H1 (cell line): ENCODE measurements around the gene CALR. TPM values are rescaled to one million over a fixed set of nuclear protein-coding genes. Genes with fewer than 3 reads are reported as not detected.
A peak's percentile ranks its signal among the peaks of the same experiment; 100 is the strongest.

ENCODE experiments used
- CTCF ChIA-PET: fragments of 300-600 bp; sonication (Branson Sonifier 250); formaldehyde crosslinking; loops from one replicate; lab custom pipeline; 2021; ENCODE audit not compliant: partially characterized antibody; lab: Charles Lee
- POLR2A ChIA-PET: fragments of 300-600 bp; sonication (Branson Sonifier 250); formaldehyde crosslinking; loops from one replicate; lab custom pipeline; 2021; ENCODE audit warnings: inconsistent platforms; ENCODE audit not compliant: partially characterized antibody; lab: Charles Lee
- DNase-seq, 2 experiments: peaks; one replicate each; pipeline versions ENCODE4 v3.0.0 to v3.0.0-alpha.2; 2010 to 2022; ENCODE audit warnings: low spot score in 2 of 2, low read depth in 1 of 2, mixed read lengths in 1 of 2
- FAIRE-seq: peaks from 2 replicates; lab custom pipeline; 2011; peaks lifted over from hg19 to GRCh38; lab: Jason Lieb, UNC
- H2AFZ ChIP-seq: 2 replicates; pipeline ENCODE4 v1.8.1; 2012; ENCODE audit warnings: low read length, inconsistent platforms
- H2AK5ac ChIP-seq: 2 replicates; pipeline ENCODE4 v1.6.1; 2013; ENCODE audit warnings: low read depth, low read length
- H2BK120ac ChIP-seq: replicated peaks from 2 replicates; pipeline ENCODE3; 2013; ENCODE audit warnings: low read depth, low read length, inconsistent platforms
- H2BK12ac ChIP-seq: 2 replicates; pipeline ENCODE4 v1.6.1; 2013; ENCODE audit warnings: low read depth, low read length
- H2BK15ac ChIP-seq: 2 replicates; pipeline ENCODE4 v1.6.1; 2013; ENCODE audit warnings: low read length
- H2BK20ac ChIP-seq: 2 replicates; pipeline ENCODE4 v1.6.1; 2013; ENCODE audit warnings: low read length
- H2BK5ac ChIP-seq: 2 replicates; pipeline ENCODE4 v1.6.1; 2013; ENCODE audit warnings: low read depth, low read length
- H3K14ac ChIP-seq: 2 replicates; pipeline ENCODE4 v1.6.1; 2013; ENCODE audit warnings: inconsistent platforms; ENCODE audit not compliant: insufficient read length
- H3K18ac ChIP-seq: 2 replicates; pipeline ENCODE4 v1.6.1; 2013; ENCODE audit warnings: low read length; ENCODE audit errors: extremely low read depth
- H3K23ac ChIP-seq: 2 replicates; pipeline ENCODE4 v1.6.1; 2013; ENCODE audit warnings: inconsistent platforms; ENCODE audit not compliant: insufficient read length
- H3K23me2 ChIP-seq: 2 replicates; pipeline ENCODE4 v1.6.1; 2013; ENCODE audit warnings: low read depth, low read length
- H3K27ac ChIP-seq: 2 replicates; pipeline ENCODE4 v1.6.1; 2011; ENCODE audit warnings: low read depth, low read length, inconsistent platforms
- H3K27me3 ChIP-seq, 4 experiments: replicated peaks in 1 of 4; 1 replicate in 1 of 4; 2 replicates in 3 of 4; pipeline versions ENCODE4 v1.6.1 to v1.8.1; 2011 to 2013; ENCODE audit warnings: low read length in 3 of 4, mild to moderate bottlenecking in 3 of 4, inconsistent platforms in 2 of 4, mixed read lengths in 2 of 4, moderate library complexity in 1 of 4; ENCODE audit not compliant: control insufficient read depth in 3 of 4, insufficient read depth in 3 of 4; ENCODE audit errors: extremely low read depth in 1 of 4
- H3K36me3 ChIP-seq, 4 experiments: 2 replicates each; pipeline versions ENCODE4 v1.6.1 to v1.8.1; 2011 to 2013; ENCODE audit warnings: mild to moderate bottlenecking in 4 of 4, low read length in 3 of 4, moderate library complexity in 2 of 4, control low read depth in 1 of 4, inconsistent platforms in 1 of 4; ENCODE audit not compliant: insufficient read depth in 4 of 4, control insufficient read depth in 2 of 4
- H3K4ac ChIP-seq: replicated peaks from 2 replicates; pipeline ENCODE3; 2013; ENCODE audit warnings: low read length, low read depth, mixed read lengths, inconsistent platforms; ENCODE audit not compliant: insufficient read length
- H3K4me1 ChIP-seq, 4 experiments: replicated peaks in 1 of 4; 1 replicate in 1 of 4; 2 replicates in 3 of 4; pipeline versions ENCODE4 v1.6.1 to v1.8.1; 2011 to 2013; ENCODE audit warnings: low read length in 3 of 4, inconsistent platforms in 2 of 4, mixed read lengths in 1 of 4; ENCODE audit not compliant: insufficient read depth in 4 of 4, control insufficient read depth in 3 of 4
- H3K4me2 ChIP-seq, 2 experiments: 2 replicates each; pipeline versions ENCODE4 v1.6.1 to v1.8.1; 2011 to 2013; ENCODE audit warnings: low read depth in 2 of 2, low read length in 2 of 2, control low read depth in 1 of 2, inconsistent platforms in 1 of 2, mild to moderate bottlenecking in 1 of 2; ENCODE audit not compliant: insufficient read depth in 1 of 2
- H3K4me3 ChIP-seq, 4 experiments: fragments of 200-600, 300-600 bp in 1 of 4; sonication (generic), shearing (Covaris generic), sonication (Bioruptor Twin) in 1 of 4; 2 replicates each; pipeline versions ENCODE4 v1.5.1 to v1.8.1; 2011 to 2016; ENCODE audit warnings: low read length in 4 of 4, low read depth in 3 of 4, control low read depth in 2 of 4, inconsistent platforms in 2 of 4, mild to moderate bottlenecking in 2 of 4, mixed read lengths in 1 of 4, moderate library complexity in 1 of 4; ENCODE audit not compliant: insufficient read depth in 2 of 4; ENCODE audit errors: extremely low read depth in 1 of 4
- H3K56ac ChIP-seq: replicated peaks from 2 replicates; pipeline ENCODE3; 2013; ENCODE audit warnings: low read depth, mild to moderate bottlenecking, mixed read lengths, low read length, inconsistent platforms; ENCODE audit not compliant: insufficient read length
- H3K79me1 ChIP-seq: 2 replicates; pipeline ENCODE4 v1.6.1; 2013; ENCODE audit warnings: low read depth, low read length, control low read depth
- H3K79me2 ChIP-seq, 2 experiments: 2 replicates each; pipeline versions ENCODE4 v1.6.1 to v1.8.1; 2012 to 2013; ENCODE audit warnings: low read length in 2 of 2, mild to moderate bottlenecking in 2 of 2, inconsistent platforms in 1 of 2; ENCODE audit not compliant: insufficient read depth in 2 of 2, control insufficient read depth in 1 of 2
- H3K9ac ChIP-seq, 4 experiments: replicated peaks in 1 of 4; 1 replicate in 1 of 4; 2 replicates in 3 of 4; pipeline versions ENCODE4 v1.6.1 to v1.8.1; 2011 to 2013; ENCODE audit warnings: low read depth in 3 of 4, low read length in 3 of 4, control low read depth in 2 of 4, mild to moderate bottlenecking in 2 of 4, moderate library complexity in 2 of 4, inconsistent platforms in 1 of 4; ENCODE audit errors: extremely low read depth in 1 of 4
- H3K9me3 ChIP-seq, 2 experiments: 2 replicates each; pipeline versions ENCODE4 v1.6.1 to v1.8.1; 2012 to 2013; ENCODE audit warnings: mild to moderate bottlenecking in 2 of 2, moderate library complexity in 2 of 2, control low read depth in 1 of 2, inconsistent platforms in 1 of 2, low read depth in 1 of 2, low read length in 1 of 2, mixed read lengths in 1 of 2; ENCODE audit not compliant: insufficient read depth in 2 of 2
- H4K20me1 ChIP-seq, 2 experiments: replicated peaks in 1 of 2; 2 replicates each; pipeline versions ENCODE3 to v1.8.1; 2011 to 2013; ENCODE audit warnings: inconsistent platforms in 2 of 2, low read length in 2 of 2, mild to moderate bottlenecking in 1 of 2; ENCODE audit not compliant: insufficient read depth in 2 of 2, control insufficient read depth in 1 of 2
- H4K5ac ChIP-seq: 2 replicates; pipeline ENCODE4 v1.6.1; 2013; ENCODE audit warnings: low read length, low read depth, mixed read lengths, inconsistent platforms; ENCODE audit not compliant: insufficient read length
- H4K8ac ChIP-seq: 2 replicates; pipeline ENCODE4 v1.8.0; 2013; ENCODE audit warnings: mild to moderate bottlenecking, moderate library complexity, low read length, inconsistent platforms; ENCODE audit not compliant: insufficient read depth; ENCODE audit errors: extremely low read depth
- H4K91ac ChIP-seq: replicated peaks from 2 replicates; pipeline ENCODE3; 2013; ENCODE audit warnings: low read length, mixed read lengths, inconsistent platforms; ENCODE audit not compliant: insufficient read length
- HDAC2 ChIP-seq, 2 experiments: fragments of 300-600 bp in 1 of 2; sonication (generic) in 1 of 2; IDR thresholded peaks; 2 replicates each; pipeline ENCODE4 v1.6.1; 2011 to 2012; ENCODE audit warnings: low read depth in 2 of 2, low read length in 2 of 2, mild to moderate bottlenecking in 2 of 2, moderate library complexity in 2 of 2, borderline replicate concordance in 1 of 2, inconsistent platforms in 1 of 2
- JUND ChIP-seq: IDR thresholded peaks from 2 replicates; pipeline ENCODE4 v1.6.1; 2011; ENCODE audit warnings: mild to moderate bottlenecking, improper control_type of control experiment, low read length
- MAFK ChIP-seq: IDR thresholded peaks from 2 replicates; pipeline ENCODE4 v1.6.1; 2012; ENCODE audit warnings: low read depth, mild to moderate bottlenecking, improper control_type of control experiment, low read length
- POLR2A ChIP-seq, 2 experiments: IDR thresholded peaks; 1 replicate in 1 of 2; 2 replicates in 1 of 2; pipeline ENCODE4 v1.6.1; 2011; ENCODE audit warnings: low read depth in 2 of 2, low read length in 2 of 2, mild to moderate bottlenecking in 2 of 2; ENCODE audit errors: control extremely low read depth in 1 of 2
- RFX5 ChIP-seq: IDR thresholded peaks from 2 replicates; pipeline ENCODE4 v1.6.1; 2011; ENCODE audit warnings: low read depth, low read length, improper control_type of control experiment, borderline replicate concordance
- RNF2 ChIP-seq: fragments of 200-900, 300-1000 bp; sonication (generic); IDR thresholded peaks from 2 replicates; pipeline ENCODE4 v1.7.1; 2016; ENCODE audit warnings: borderline replicate concordance, low read depth, mild to moderate bottlenecking, antibody characterized with exemption, low read length; ENCODE audit not compliant: poor library complexity, severe bottlenecking; ENCODE audit errors: missing control alignments
- RXRA ChIP-seq: IDR thresholded peaks from 2 replicates; pipeline ENCODE4 v1.6.1; 2011; ENCODE audit warnings: low read depth, mild to moderate bottlenecking, low read length, moderate library complexity; ENCODE audit not compliant: insufficient read depth
- SAP30 ChIP-seq: fragments of 300-600 bp; sonication (generic); IDR thresholded peaks from 2 replicates; pipeline ENCODE4 v1.7.1; 2012; ENCODE audit warnings: low read length, moderate library complexity, mild to moderate bottlenecking, inconsistent platforms; ENCODE audit not compliant: insufficient read depth, insufficient replicate concordance
- SIX5 ChIP-seq: IDR thresholded peaks from 2 replicates; pipeline ENCODE4 v1.6.1; 2011; ENCODE audit warnings: mild to moderate bottlenecking, low read depth, low read length
- SP2 ChIP-seq: IDR thresholded peaks from 2 replicates; pipeline ENCODE4 v1.6.1; 2012; ENCODE audit warnings: mild to moderate bottlenecking, low read length, inconsistent platforms
- USF2 ChIP-seq: IDR thresholded peaks from 2 replicates; pipeline ENCODE4 v1.6.1; 2011; ENCODE audit warnings: low read length, improper control_type of control experiment
- WGBS, 2 experiments: shearing (Covaris generic) in 1 of 2; methylation state at CpG; one replicate each; pipeline versions ENCODE4 v1.1.6 to v1.1.7; 2013 to 2015; ENCODE audit warnings: low lambda C conversion rate in 2 of 2, mixed read lengths in 2 of 2, inconsistent platforms in 1 of 2, low coverage in 1 of 2, missing lambda C conversion rate in 1 of 2; ENCODE audit not compliant: insufficient replicate concordance in 2 of 2, insufficient coverage in 1 of 2, insufficient read length in 1 of 2; ENCODE audit errors: extremely low coverage in 1 of 2, missing lambda C conversion rate in 1 of 2; 5-methylcytosine and 5-hydroxymethylcytosine counted together
- polyA plus RNA-seq, 7 experiments: library from polyadenylated mRNA; depleted of rRNA in 3 of 7; stranded (reverse) in 5 of 7; unstranded in 2 of 7; fragments of >200 nt in 5 of 7; fragments of 200-250 nt in 2 of 7; gene quantifications; 1 replicate in 5 of 7; 2 replicates in 1 of 7; 4 replicates in 1 of 7; pipeline versions ENCODE4 v1.2.1 to v1.2.3, GENCODE V29; 2011 to 2013; ENCODE audit warnings: missing spikeins in 2 of 7, mixed read lengths in 2 of 7
- total RNA-seq: library from RNA; stranded (reverse); fragmentation: NEBNext Ultra II Directional; extraction: Animal tissue kit (Norgen Biotek cat#: 25700); gene quantifications from 2 replicates; pipeline ENCODE4 v1.2.1, GENCODE V29; 2021

Gene CALR
- total and polyA plus RNA-seq, 2 of the 8 experiments (the other 6 are each of a cell fraction or from before 2014, with no cell fraction given) = 591 to 1,155 TPM

DNA sequence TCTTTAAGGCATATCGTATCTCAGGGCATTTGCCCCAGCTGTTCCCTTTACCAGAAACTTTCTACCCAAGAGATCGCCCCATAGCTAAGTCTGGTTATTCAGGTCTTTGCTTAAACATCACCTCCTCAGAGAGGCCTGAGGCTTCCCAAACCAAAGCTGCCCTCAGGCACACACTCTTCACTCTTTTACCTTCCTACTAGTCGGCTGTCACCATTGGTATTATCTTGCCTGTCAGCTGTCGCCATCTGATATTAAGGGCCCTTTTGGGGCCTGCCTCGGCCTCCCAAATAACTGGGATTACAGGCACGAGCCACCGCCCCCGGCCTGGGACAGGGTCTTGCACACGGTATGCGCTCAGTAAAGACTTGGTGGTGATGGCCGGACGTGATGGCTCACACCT is 17.6 kb downstream of the CALR start:
- H3K4me2 ChIP-seq = peak overlapping the region; percentile 67 to 81
- FAIRE-seq = no peak
- H3K79me1 ChIP-seq = peaks cover 4% of the 10 kb centered on the region; the same call in 1 of the 2 replicates
- H3K56ac ChIP-seq = no peak overlapping the region
- no peak overlapping the region for H4K91ac ChIP-seq
- peaks cover 3 to 32% (median 5%) of the 10 kb centered on the region in 4 experiments; a peak in 4 of 8 replicates for H3K36me3 ChIP-seq
- H2BK5ac ChIP-seq = no peak overlapping the region
- no peak overlapping the region for H2BK20ac ChIP-seq
- H3K27me3 ChIP-seq = no peaks in the 10 kb centered on the region
- no peak overlapping the region for H3K23ac ChIP-seq
- no peak overlapping the region for H4K5ac ChIP-seq
- H2AFZ ChIP-seq = no peak overlapping the region
- H2BK15ac ChIP-seq = no peak overlapping the region
- H3K18ac ChIP-seq = no peak overlapping the region
- CTCF ChIA-PET = interaction anchor here (0.6 to 6.7 kb wide), 2 partner anchors 11 to 765 kb away, joined by 3 to 62 read pairs; no protein-coding TSS in a partner anchor
- H3K4me1 ChIP-seq = peaks cover 0 to 4% (median 2%) of the 10 kb centered on the region in 4 experiments; a peak in 3 of 7 replicates
- no peaks in the 10 kb centered on the region; a peak in 1 of 4 replicates for H3K9me3 ChIP-seq
- H2BK120ac ChIP-seq = no peak overlapping the region
- POLR2A ChIA-PET = interaction anchor here (1.0 to 8.1 kb wide), 16 partner anchors 7 to 163 kb away, joined by 3 to 71 read pairs (median 4); partner anchors contain the start of genes CALR, KLF1, RAD23A and SYCE2
- H3K4ac ChIP-seq = no peak overlapping the region
- peaks cover 6% of the 10 kb centered on the region for H3K23me2 ChIP-seq
- no peak overlapping the region for H3K14ac ChIP-seq
- H4K8ac ChIP-seq = no peak overlapping the region
- H3K27ac ChIP-seq = no peak overlapping the region
- H2BK12ac ChIP-seq = no peak overlapping the region
- H3K9ac ChIP-seq = peak overlapping the region in 3 of 4 experiments; percentile 25 to 95 (median 58); a peak in 3 of 7 replicates
- H4K20me1 ChIP-seq = peaks cover 0 to 9% of the 10 kb centered on the region in 2 experiments
- 71% methylated on average over 12 of the region's 12 CpGs; no CpG with 5 or more reads in 1 of the 2 experiments for WGBS, 2 experiments
- DNase-seq = no peak
- H2AK5ac ChIP-seq = no peak overlapping the region; the same call in 1 of the 2 replicates
- peak overlapping the region; percentile 82 to 91 (median 88); a peak in 7 of 8 replicates for H3K4me3 ChIP-seq
- H3K79me2 ChIP-seq = peaks cover 4 to 27% of the 10 kb centered on the region in 2 experiments; a peak in 3 of 4 replicates
- TF ChIP-seq SIX5 (no peak), POLR2A (IDR thresholded peaks at IDR 0.05; ENCODE audit: control extremely low read depth in 1 of 2, low read depth in 2 of 2, low read length in 2 of 2) (no peak), RFX5 (no peak), USF2 (no peak), HDAC2 (IDR thresholded peaks at IDR 0.05; ENCODE audit: borderline replicate concordance in 1 of 2, low read depth in 2 of 2, low read length in 2 of 2) (no peak), JUND (no peak), RNF2 (no peak), SAP30 (no peak), MAFK (no peak), RXRA (no peak), SP2 (no peak)
